A673 (cell line): ENCODE results near the gene DNMT3L.

Experiments used
- CTCF ChIP-seq: fragments of 300-800, 200-600 bp; sonication (generic); conservative IDR thresholded peaks from 2 replicates; pipeline ENCODE4 v1.5.1; 2017; ENCODE audit warnings: low read depth, mild to moderate bottlenecking, antibody characterized with exemption, low read length, moderate library complexity, mixed read lengths
- EZH2 ChIP-seq: fragments of 200-600 bp; sonication (generic); IDR thresholded peaks from 2 replicates; pipeline ENCODE4 v1.6.1; 2017; ENCODE audit warnings: borderline replicate concordance, low read depth, mild to moderate bottlenecking, mixed read lengths, antibody characterized with exemption, low read length; ENCODE audit not compliant: poor library complexity, severe bottlenecking

- TF ChIP-seq CTCF = no peak
- TF ChIP-seq EZH2 = no peak
Observed at GRCh38 chr21:44299458-44300261, 38.0 kb upstream of the DNMT3L start, which contains the start of gene PFKL.
